ENCODE results near the gene CELF4.

DNA sequence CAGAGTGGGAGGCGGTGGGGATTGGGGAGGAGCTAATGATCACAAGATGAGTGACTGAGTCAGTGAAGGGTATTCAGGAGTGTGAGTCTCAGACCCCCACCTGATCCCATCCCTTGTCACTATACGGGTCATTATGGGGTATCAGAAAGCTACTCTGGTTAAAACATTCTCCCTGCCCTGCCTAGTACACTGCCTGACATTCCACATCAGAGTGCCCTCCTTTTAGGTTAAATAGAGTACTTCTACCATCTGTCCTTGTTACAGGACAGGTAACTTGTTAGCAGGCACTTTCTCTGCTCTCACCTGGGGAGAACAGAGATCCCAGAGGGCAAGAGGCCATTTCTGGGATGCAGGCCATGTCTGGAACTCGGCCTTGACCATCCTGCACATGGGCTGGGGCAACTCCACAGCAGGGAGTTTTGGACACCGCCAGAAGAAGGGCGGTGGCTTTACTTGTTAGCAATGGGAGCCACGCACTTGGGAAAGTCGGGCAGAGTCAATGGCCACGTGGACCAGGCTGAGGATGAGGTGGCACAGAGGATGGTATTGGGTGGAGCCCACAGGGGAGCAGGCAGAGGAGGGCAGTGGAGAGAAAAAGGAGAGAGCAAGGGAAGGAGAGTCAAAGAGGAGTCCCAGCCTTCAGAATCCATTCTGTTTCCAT is 98.5 kb downstream of the CELF4 start:
- TF ChIP-seq POLR2A (IDR thresholded peaks at IDR 0.05), result no peak
- TF ChIP-seq, protein P1, sequence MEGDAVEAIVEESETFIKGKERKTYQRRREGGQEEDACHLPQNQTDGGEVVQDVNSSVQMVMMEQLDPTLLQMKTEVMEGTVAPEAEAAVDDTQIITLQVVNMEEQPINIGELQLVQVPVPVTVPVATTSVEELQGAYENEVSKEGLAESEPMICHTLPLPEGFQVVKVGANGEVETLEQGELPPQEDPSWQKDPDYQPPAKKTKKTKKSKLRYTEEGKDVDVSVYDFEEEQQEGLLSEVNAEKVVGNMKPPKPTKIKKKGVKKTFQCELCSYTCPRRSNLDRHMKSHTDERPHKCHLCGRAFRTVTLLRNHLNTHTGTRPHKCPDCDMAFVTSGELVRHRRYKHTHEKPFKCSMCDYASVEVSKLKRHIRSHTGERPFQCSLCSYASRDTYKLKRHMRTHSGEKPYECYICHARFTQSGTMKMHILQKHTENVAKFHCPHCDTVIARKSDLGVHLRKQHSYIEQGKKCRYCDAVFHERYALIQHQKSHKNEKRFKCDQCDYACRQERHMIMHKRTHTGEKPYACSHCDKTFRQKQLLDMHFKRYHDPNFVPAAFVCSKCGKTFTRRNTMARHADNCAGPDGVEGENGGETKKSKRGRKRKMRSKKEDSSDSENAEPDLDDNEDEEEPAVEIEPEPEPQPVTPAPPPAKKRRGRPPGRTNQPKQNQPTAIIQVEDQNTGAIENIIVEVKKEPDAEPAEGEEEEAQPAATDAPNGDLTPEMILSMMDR (IDR thresholded peaks at IDR 0.05), result no peak
- TF ChIP-seq POLR2AphosphoS5 (IDR thresholded peaks at IDR 0.05), result no peak

All from upper lobe of left lung (tissue), 4 donors.